Measurements from ENCODE around the gene TNFRSF18.

- TF ChIP-seq POLR2AphosphoS5 (IDR thresholded peaks at IDR 0.05; ENCODE audit: low read length): no peak
- TF ChIP-seq, protein P1, sequence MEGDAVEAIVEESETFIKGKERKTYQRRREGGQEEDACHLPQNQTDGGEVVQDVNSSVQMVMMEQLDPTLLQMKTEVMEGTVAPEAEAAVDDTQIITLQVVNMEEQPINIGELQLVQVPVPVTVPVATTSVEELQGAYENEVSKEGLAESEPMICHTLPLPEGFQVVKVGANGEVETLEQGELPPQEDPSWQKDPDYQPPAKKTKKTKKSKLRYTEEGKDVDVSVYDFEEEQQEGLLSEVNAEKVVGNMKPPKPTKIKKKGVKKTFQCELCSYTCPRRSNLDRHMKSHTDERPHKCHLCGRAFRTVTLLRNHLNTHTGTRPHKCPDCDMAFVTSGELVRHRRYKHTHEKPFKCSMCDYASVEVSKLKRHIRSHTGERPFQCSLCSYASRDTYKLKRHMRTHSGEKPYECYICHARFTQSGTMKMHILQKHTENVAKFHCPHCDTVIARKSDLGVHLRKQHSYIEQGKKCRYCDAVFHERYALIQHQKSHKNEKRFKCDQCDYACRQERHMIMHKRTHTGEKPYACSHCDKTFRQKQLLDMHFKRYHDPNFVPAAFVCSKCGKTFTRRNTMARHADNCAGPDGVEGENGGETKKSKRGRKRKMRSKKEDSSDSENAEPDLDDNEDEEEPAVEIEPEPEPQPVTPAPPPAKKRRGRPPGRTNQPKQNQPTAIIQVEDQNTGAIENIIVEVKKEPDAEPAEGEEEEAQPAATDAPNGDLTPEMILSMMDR (IDR thresholded peaks at IDR 0.05 in 2 of 3, conservative IDR thresholded peaks at IDR 0.05 in 1 of 3; ENCODE audit: control insufficient read depth in 2 of 3, extremely low read depth in 1 of 3, insufficient read depth in 1 of 3, low read depth in 3 of 3, low read length in 3 of 3): no peak
- TF ChIP-seq MXI1 (IDR thresholded peaks at IDR 0.05; ENCODE audit: low read depth, low read length): no peak
- TF ChIP-seq ETV6 (conservative IDR thresholded peaks at IDR 0.05 in 1 of 2, IDR thresholded peaks at IDR 0.05 in 1 of 2; ENCODE audit: borderline replicate concordance in 1 of 2, low read depth in 1 of 2): no peak
- no peak for TF ChIP-seq SP1 (IDR thresholded peaks at IDR 0.05; ENCODE audit: low read depth, low read length)
- no peak for TF ChIP-seq POLR2A (IDR thresholded peaks at IDR 0.05; ENCODE audit: low read depth, low read length)
Measured at GRCh38 chr1:1218524-1219200, 12.3 kb upstream of the TNFRSF18 start.
